IMR-90 (cell line): ENCODE measurements around the gene GPR135. TPM values are rescaled to one million over a fixed set of nuclear protein-coding genes. Genes with fewer than 3 reads are reported as not detected.
A peak's percentile ranks its signal among the peaks of the same experiment; 100 is the strongest.

Source experiments
- ATAC-seq: fragments of 200-7000 bp; cut with Tn5 transposase; 2 replicates; pipeline ENCODE4 v1.9.1; 2020; ENCODE audit warnings: low read depth, mild to moderate bottlenecking, moderate library complexity
- BruUV-seq: library from RNA; stranded (reverse); fragments of 400-500 nt; replicated peaks from 2 replicates; lab custom pipeline; 2021; lab: Mats Ljungman, UMichigan
- CTCF ChIA-PET: fragments of 300-600 bp; formaldehyde crosslinking; extraction: SDS; loops from one replicate; lab custom pipeline; 2021; ENCODE audit warnings: antibody characterized with exemption; lab: Yijun Ruan, JAX
- POLR2A ChIA-PET: fragments of 300-600 bp; sonication (Branson Sonifier 250); formaldehyde crosslinking; loops from one replicate; lab custom pipeline; 2022; ENCODE audit warnings: antibody characterized with exemption; ENCODE audit not compliant: unreplicated experiment; lab: Charles Lee
- DNase-seq: peaks from one replicate; pipeline ENCODE4 v3.0.0; 2013
- H2AFZ ChIP-seq: replicated peaks from 2 replicates; pipeline ENCODE3; 2013; ENCODE audit warnings: low read length, mild to moderate bottlenecking; ENCODE audit not compliant: poor library complexity
- H2AK5ac ChIP-seq: 2 replicates; pipeline ENCODE4 v1.6.1; 2013; ENCODE audit warnings: low read depth, low read length, inconsistent platforms
- H2AK9ac ChIP-seq: replicated peaks from 2 replicates; pipeline ENCODE3; 2013; ENCODE audit warnings: mild to moderate bottlenecking, low read depth, low read length, moderate library complexity; ENCODE audit not compliant: poor library complexity
- H2BK120ac ChIP-seq: 2 replicates; pipeline ENCODE4 v1.6.1; 2013; ENCODE audit warnings: low read depth, low read length, inconsistent platforms
- H2BK15ac ChIP-seq: 3 replicates; pipeline ENCODE4 v1.6.1; 2013; ENCODE audit warnings: low read depth, low read length, inconsistent platforms
- H2BK20ac ChIP-seq: 2 replicates; pipeline ENCODE4 v1.6.1; 2013; ENCODE audit warnings: low read depth, mild to moderate bottlenecking, inconsistent platforms, low read length, moderate library complexity
- H2BK5ac ChIP-seq: 2 replicates; pipeline ENCODE4 v1.6.1; 2013; ENCODE audit warnings: mild to moderate bottlenecking, low read depth, low read length, inconsistent platforms; ENCODE audit not compliant: poor library complexity, severe bottlenecking
- H3K14ac ChIP-seq: replicated peaks from 2 replicates; pipeline ENCODE4 v1.6.1; 2013; ENCODE audit warnings: low read depth, low read length, inconsistent platforms
- H3K18ac ChIP-seq: 2 replicates; pipeline ENCODE4 v1.6.1; 2013; ENCODE audit warnings: low read depth, low read length, control low read depth
- H3K23ac ChIP-seq: 2 replicates; pipeline ENCODE4 v1.6.1; 2013; ENCODE audit warnings: low read depth, low read length, inconsistent platforms
- H3K27ac ChIP-seq: 2 replicates; pipeline ENCODE4 v1.5.1; 2013; ENCODE audit warnings: mild to moderate bottlenecking, control low read depth, low read length; ENCODE audit not compliant: insufficient read depth
- H3K27me3 ChIP-seq: 2 replicates; pipeline ENCODE4 v1.6.1; 2013; ENCODE audit warnings: low read length; ENCODE audit not compliant: control insufficient read depth, insufficient read depth
- H3K36me3 ChIP-seq: 2 replicates; pipeline ENCODE4 v1.6.1; 2013; ENCODE audit warnings: low read length, mixed read lengths; ENCODE audit not compliant: control insufficient read depth, insufficient read depth
- H3K4ac ChIP-seq: 2 replicates; pipeline ENCODE4 v1.6.1; 2013; ENCODE audit warnings: low read depth, low read length, inconsistent platforms
- H3K4me1 ChIP-seq: 2 replicates; pipeline ENCODE4 v1.6.1; 2013; ENCODE audit warnings: low read length, mixed read lengths; ENCODE audit not compliant: control insufficient read depth, insufficient read depth
- H3K4me2 ChIP-seq: 2 replicates; pipeline ENCODE4 v1.6.1; 2013; ENCODE audit warnings: low read depth, mild to moderate bottlenecking, control low read depth, low read length, moderate library complexity
- H3K4me3 ChIP-seq: 2 replicates; pipeline ENCODE4 v1.5.1; 2013; ENCODE audit warnings: low read depth, mild to moderate bottlenecking, control low read depth, low read length, moderate library complexity; ENCODE audit not compliant: insufficient read depth
- H3K56ac ChIP-seq: 2 replicates; pipeline ENCODE4 v1.6.1; 2013; ENCODE audit warnings: low read length, inconsistent platforms; ENCODE audit not compliant: insufficient read depth; ENCODE audit errors: extremely low read depth
- H3K79me1 ChIP-seq, 2 experiments: 2 replicates each; pipeline ENCODE4 v1.6.1; 2013; ENCODE audit warnings: low read length in 2 of 2, inconsistent platforms in 1 of 2, low read depth in 1 of 2
- H3K9ac ChIP-seq: 2 replicates; pipeline ENCODE4 v1.6.1; 2013; ENCODE audit warnings: low read depth, low read length, control low read depth
- H3K9me1 ChIP-seq: 2 replicates; pipeline ENCODE4 v1.6.1; 2013; ENCODE audit warnings: low read length, inconsistent platforms; ENCODE audit not compliant: insufficient read depth
- H3K9me3 ChIP-seq: 2 replicates; pipeline ENCODE4 v1.6.1; 2013; ENCODE audit warnings: low read length; ENCODE audit not compliant: control insufficient read depth, insufficient read depth
- H4K20me1 ChIP-seq: 2 replicates; pipeline ENCODE4 v1.6.1; 2013; ENCODE audit warnings: low read length, inconsistent platforms; ENCODE audit not compliant: insufficient read depth
- H4K5ac ChIP-seq: 2 replicates; pipeline ENCODE4 v1.6.1; 2013; ENCODE audit warnings: mild to moderate bottlenecking, low read depth, low read length, control low read depth
- H4K8ac ChIP-seq, 2 experiments: 2 replicates each; pipeline ENCODE4 v1.6.1; 2013; ENCODE audit warnings: low read depth in 2 of 2, low read length in 2 of 2, control low read depth in 1 of 2, inconsistent platforms in 1 of 2
- H4K91ac ChIP-seq: 2 replicates; pipeline ENCODE4 v1.6.1; 2013; ENCODE audit warnings: low read depth, low read length, inconsistent platforms; ENCODE audit not compliant: insufficient read depth
- CHD1 ChIP-seq: IDR thresholded peaks from 2 replicates; pipeline ENCODE4 v1.6.1; 2012; ENCODE audit warnings: low read depth, low read length, improper control_type of control experiment
- NFE2L2 ChIP-seq: fragments of 150-350 bp; IDR thresholded peaks from 2 replicates; pipeline ENCODE4 v1.6.1; 2016; ENCODE audit warnings: low read depth, mild to moderate bottlenecking, low read length
- RAD21 ChIP-seq: IDR thresholded peaks from 2 replicates; pipeline ENCODE4 v1.6.1; 2012; ENCODE audit warnings: low read length, improper control_type of control experiment
- RFX5 ChIP-seq: IDR thresholded peaks from 2 replicates; pipeline ENCODE4 v1.8.0; 2012; ENCODE audit warnings: low read depth, mild to moderate bottlenecking, low read length, moderate library complexity
- whole genome bisulfite sequencing, 2 experiments: methylation state at CpG; one replicate each; pipeline versions ENCODE4 v1.1.5 to v1.1.7; 2013; ENCODE audit warnings: missing lambda C conversion rate in 2 of 2; ENCODE audit not compliant: insufficient read length in 1 of 2; ENCODE audit errors: extremely low coverage in 2 of 2; 5-methylcytosine and 5-hydroxymethylcytosine counted together
- dilution Hi-C: fragments of 300-500 bp; cut with HindIII; formaldehyde crosslinking; loops from one replicate; pipeline ENCODE4 v1.14.3; 2018; ENCODE audit warnings: low sequenced_read_pairs; ENCODE audit not compliant: unreplicated experiment
- in situ Hi-C: fragments of 300-500 bp; cut with MboI; formaldehyde crosslinking; loops from 3 replicates; pipeline ENCODE4 v1.14.3; 2019; ENCODE audit warnings: low sequenced_read_pairs, inconsistent platforms, mixed read lengths
- intact Hi-C: fragments of 100-400 bp; cut with micrococcal nuclease; formaldehyde crosslinking; loops from 2 replicates; pipeline ENCODE4 v1.10.0; 2022
- polyA plus RNA-seq, 3 experiments: library from polyadenylated mRNA; depleted of rRNA; stranded (reverse); fragments of >200 nt; gene quantifications; 2 replicates each; pipeline ENCODE4 v1.2.3, GENCODE V29; 2012; ENCODE audit warnings: low replicate concordance in 1 of 3
- total RNA-seq: library from RNA; depleted of rRNA; stranded (reverse); fragments of >200 nt; gene quantifications from 2 replicates; pipeline ENCODE4 v1.2.3, GENCODE V29; 2012

The GPR135 gene
- total and polyA plus RNA-seq, 2 of the 4 experiments (the other 2 are of a cell fraction) = 1.3 to 2.4 TPM

- WGBS, 2 experiments = 0% methylated on average over 8 of the region's 32 CpGs; no CpG with 5 or more reads in 1 of the 2 experiments
- peak overlapping the region; percentile 98 for H2AFZ ChIP-seq
- intact Hi-C loops = no loop called here
- peaks cover 9% of the 10 kb centered on the region for H3K4me1 ChIP-seq
- H3K14ac ChIP-seq = peak overlapping the region; percentile 99
- H2AK5ac ChIP-seq = peak overlapping the region; percentile 27; the same call in 1 of the 2 replicates
- peak overlapping the region; percentile 94 for H3K4me3 ChIP-seq
- H4K91ac ChIP-seq = peak overlapping the region; percentile 92
- no peaks in the 10 kb centered on the region for H3K9me3 ChIP-seq
- H4K8ac ChIP-seq = peak overlapping the region; percentile 79 to 85
- DNase-seq = peak; percentile 17
- no peak for TF ChIP-seq RFX5
- no peak for TF ChIP-seq RAD21
- no peak for TF ChIP-seq NFE2L2
- TF ChIP-seq CHD1 = 0 out of 2 replicates have a peak, but pooled peaks have one; percentile 69
- dilution Hi-C loops = no loop called here
- H3K79me1 ChIP-seq = peaks cover 19 to 57% of the 10 kb centered on the region in 2 experiments
- H3K56ac ChIP-seq = peak overlapping the region; percentile 97
- peak overlapping the region; percentile 99 for H3K23ac ChIP-seq
- peak overlapping the region; percentile 94 for H2BK5ac ChIP-seq
- H2AK9ac ChIP-seq = peak overlapping the region; percentile 99
- H2BK20ac ChIP-seq = 0 out of 2 replicates have a peak overlapping the region, but pooled peaks have one; percentile 36
- no peaks in the 10 kb centered on the region for H3K27me3 ChIP-seq
- H3K9ac ChIP-seq = peak overlapping the region; percentile 93
- H2BK120ac ChIP-seq = peak overlapping the region; percentile 85
- H3K9me1 ChIP-seq = peaks cover 11% of the 10 kb centered on the region
- TSS peak; percentile 67 for BruUV-seq
- H4K20me1 ChIP-seq = peaks cover 13% of the 10 kb centered on the region; the same call in 1 of the 2 replicates
- H3K27ac ChIP-seq = peak overlapping the region; percentile 94
- peak overlapping the region; percentile 88 for H4K5ac ChIP-seq
- in situ Hi-C loops = loop anchor here (25.0 kb wide), 1 partner anchor 603 kb away; the partner anchor contains the start of gene PCNX4
- POLR2A ChIA-PET = no interaction called here
- peak overlapping the region; percentile 92 for H3K4me2 ChIP-seq
- H2BK15ac ChIP-seq = peak overlapping the region; percentile 49; the same call in 2 of the 3 replicates
- peak overlapping the region; percentile 82 for H3K18ac ChIP-seq
- H3K4ac ChIP-seq = peak overlapping the region; percentile 92
- peak; percentile 40 for ATAC-seq
- H3K36me3 ChIP-seq = peaks cover 10% of the 10 kb centered on the region
- CTCF ChIA-PET = interaction anchor here (0.6 to 2.6 kb wide), 3 partner anchors 13 to 25 kb away, joined by 3 to 12 read pairs (median 4); no protein-coding TSS in a partner anchor
Measured at GRCh38 chr14:59484639-59485175, 19.5 kb upstream of the GPR135 start.
